K562 (cell line): Measurements from ENCODE around the gene FERMT1. TPM values are rescaled to one million over a fixed set of nuclear protein-coding genes. Genes with fewer than 3 reads are reported as not detected.
A peak's percentile ranks its signal among the peaks of the same experiment; 100 is the strongest.

Source experiments
- ATAC-seq: fragments of 200-7000 bp; cut with Tn5 transposase; 3 replicates; pipeline ENCODE4 v1.9.1; 2020; ENCODE audit warnings: moderate library complexity
- BruUV-seq: library from RNA; stranded (reverse); fragments of 400-500 nt; replicated peaks from 2 replicates; lab custom pipeline; 2021; lab: Mats Ljungman, UMichigan
- CTCF ChIA-PET: fragments of 300-600 bp; formaldehyde crosslinking; extraction: SDS; loops from one replicate; lab custom pipeline; 2021; ENCODE audit warnings: low intra/inter-chr PET ratio; lab: Yijun Ruan, JAX
- POLR2A ChIA-PET: fragments of 300-600, 350-650 bp; sonication (Branson Sonifier 250); formaldehyde crosslinking; extraction: SDS; loops from one replicate; lab custom pipeline; 2021; ENCODE audit warnings: antibody characterized with exemption, inconsistent platforms; lab: Yijun Ruan, JAX
- DNase-seq, 4 experiments: peaks; one replicate each; pipeline versions ENCODE4 v3.0.0 to v3.0.0-alpha.2; 2011 to 2018; ENCODE audit warnings: low spot score in 3 of 4, mixed read lengths in 3 of 4; ENCODE audit errors: extremely low read depth in 1 of 4
- FAIRE-seq: peaks from 2 replicates; lab custom pipeline; 2011; peaks lifted over from hg19 to GRCh38; lab: Jason Lieb, UNC
- H2AFZ ChIP-seq: 2 replicates; pipeline ENCODE4 v1.6.0; 2011; ENCODE audit warnings: low read depth, low read length, control low read depth, inconsistent platforms
- H3K27ac ChIP-seq: fragments of 200-600 bp; 3 replicates; pipeline ENCODE4 v1.8.0; 2011; ENCODE audit warnings: low read depth, mild to moderate bottlenecking, control low read depth, inconsistent platforms, low read length, moderate library complexity, mixed read lengths; ENCODE audit errors: extremely low read depth
- H3K27me3 ChIP-seq, 2 experiments: fragments of 300-600 bp in 1 of 2; 2 replicates in 1 of 2; 3 replicates in 1 of 2; pipeline versions ENCODE4 v1.6.0 to v1.8.0; 2011; ENCODE audit warnings: inconsistent platforms in 2 of 2, low read length in 2 of 2, mild to moderate bottlenecking in 1 of 2, mixed read lengths in 1 of 2, moderate library complexity in 1 of 2; ENCODE audit not compliant: control insufficient read depth in 2 of 2, insufficient read depth in 2 of 2
- H3K36me3 ChIP-seq: fragments of 300-600 bp; 3 replicates; pipeline ENCODE4 v1.8.0; 2011; ENCODE audit warnings: mild to moderate bottlenecking, low read length, inconsistent platforms; ENCODE audit not compliant: control insufficient read depth, insufficient read depth
- H3K4me1 ChIP-seq, 2 experiments: fragments of 200-600 bp in 1 of 2; replicated peaks in 1 of 2; 2 replicates in 1 of 2; 3 replicates in 1 of 2; pipeline versions ENCODE4 v1.5.1 to v1.8.0; 2011; ENCODE audit warnings: inconsistent platforms in 2 of 2, low read length in 2 of 2, mild to moderate bottlenecking in 1 of 2, mixed read lengths in 1 of 2, moderate library complexity in 1 of 2; ENCODE audit not compliant: control insufficient read depth in 2 of 2, insufficient read depth in 2 of 2
- H3K4me2 ChIP-seq: 2 replicates; pipeline ENCODE4 v1.6.1; 2011; ENCODE audit warnings: low read length, control low read depth, inconsistent platforms, mixed read lengths; ENCODE audit not compliant: insufficient read depth
- H3K4me3 ChIP-seq: fragments of 200-600 bp; sonication (generic), shearing (Covaris generic); 2 replicates; pipeline ENCODE4 v1.5.1; 2016; ENCODE audit warnings: control low read depth, inconsistent platforms
- H3K79me2 ChIP-seq: fragments of 200-600 bp; 3 replicates; pipeline ENCODE4 v1.8.0; 2011; ENCODE audit warnings: low read length, inconsistent platforms; ENCODE audit not compliant: control insufficient read depth, insufficient read depth
- H3K9ac ChIP-seq, 2 experiments: 2 replicates each; pipeline versions ENCODE4 v1.6.0 to v1.6.1; 2011; ENCODE audit warnings: low read depth in 2 of 2, low read length in 2 of 2, control low read depth in 1 of 2, inconsistent platforms in 1 of 2, mild to moderate bottlenecking in 1 of 2, mixed read lengths in 1 of 2; ENCODE audit not compliant: insufficient read depth in 1 of 2
- H3K9me1 ChIP-seq: one replicate; pipeline ENCODE4 v1.6.0; 2011; ENCODE audit warnings: inconsistent platforms, mild to moderate bottlenecking, low read length, moderate library complexity; ENCODE audit not compliant: control insufficient read depth, insufficient read depth
- H3K9me3 ChIP-seq: replicated peaks from 2 replicates; pipeline ENCODE4 v1.5.1; 2011; ENCODE audit warnings: low read depth, low read length, inconsistent platforms; ENCODE audit not compliant: control insufficient read depth, insufficient read depth
- H4K20me1 ChIP-seq: replicated peaks from 2 replicates; pipeline ENCODE4 v1.6.1; 2011; ENCODE audit warnings: low read length, inconsistent platforms, mixed read lengths; ENCODE audit not compliant: control insufficient read depth, insufficient read depth
- AFF4 ChIP-seq: sonication (generic); formaldehyde crosslinking; IDR thresholded peaks from 2 replicates; pipeline ENCODE4 v1.8.0; 2023; ENCODE audit warnings: mild to moderate bottlenecking, missing genetic modification reagents
- NR4A1 ChIP-seq, 2 experiments: fragments of 250-450 bp in 1 of 2; fragments of 450-650 bp in 1 of 2; sonication (Bioruptor Pico) in 1 of 2; IDR thresholded peaks; 2 replicates each; pipeline versions ENCODE4 v1.4.0 to v1.6.1; 2016 to 2020; ENCODE audit warnings: mild to moderate bottlenecking in 2 of 2, missing compliant biosample characterization in 1 of 2, missing genetic modification characterization in 1 of 2, moderate library complexity in 1 of 2
- PKNOX1 ChIP-seq: fragments of 450-650 bp; IDR thresholded peaks from 2 replicates; pipeline ENCODE4 v1.6.1; 2016
- RAD21 ChIP-seq, 2 experiments: fragments of 250-450 bp in 1 of 2; fragments of 450-650 bp in 1 of 2; sonication (Bioruptor Pico) in 1 of 2; formaldehyde crosslinking in 1 of 2; IDR thresholded peaks in 1 of 2; conservative IDR thresholded peaks in 1 of 2; 2 replicates each; pipeline versions ENCODE4 v1.4.0 to v1.8.0; 2020 to 2022; ENCODE audit warnings: mild to moderate bottlenecking in 2 of 2, moderate library complexity in 1 of 2
- ZBTB17 ChIP-seq: fragments of 450-650 bp; formaldehyde crosslinking; IDR thresholded peaks from 2 replicates; pipeline ENCODE4 v1.4.0; 2020; ENCODE audit warnings: mild to moderate bottlenecking
- in situ Hi-C: fragments of 300-500 bp; cut with MboI; formaldehyde crosslinking; loops from 4 replicates; pipeline ENCODE4 v1.15.0; 2018; ENCODE audit warnings: inconsistent platforms, mixed read lengths
- intact Hi-C: fragments of 100-400 bp; cut with micrococcal nuclease; formaldehyde crosslinking; loops from 2 replicates; pipeline ENCODE4 v1.14.2; 2022
- polyA plus RNA-seq, 8 experiments: library from polyadenylated mRNA; depleted of rRNA in 4 of 8; stranded (reverse) in 5 of 8; unstranded in 3 of 8; fragments of >200 nt; fragmentation: Nextera tagmentation in 2 of 8; fragmentation: Illumina TruSeq in 1 of 8; extraction: Ambion mirVana in 2 of 8; extraction: Trizol in 1 of 8; gene quantifications; 2 replicates each; pipeline versions ENCODE4 v1.2.1 to v1.2.3, GENCODE V29; 2011 to 2014; ENCODE audit warnings: inconsistent platforms in 1 of 8, missing spikeins in 1 of 8
- total RNA-seq, 7 experiments: library from RNA; depleted of rRNA in 6 of 7; stranded (reverse); fragments of >200 nt in 6 of 7; fragmentation: Illumina TruSeq in 2 of 7; extraction: Trizol in 2 of 7; gene quantifications; 2 replicates each; pipeline versions ENCODE4 v1.2.1 to v1.2.3, GENCODE V29; 2011 to 2021; ENCODE audit warnings: low replicate concordance in 1 of 7

The FERMT1 gene
- total and polyA plus RNA-seq, 9 of the 15 experiments (the other 6 are each of a cell fraction or from before 2014, with no cell fraction given), result 0.07 TPM; not detected in 8

DNA sequence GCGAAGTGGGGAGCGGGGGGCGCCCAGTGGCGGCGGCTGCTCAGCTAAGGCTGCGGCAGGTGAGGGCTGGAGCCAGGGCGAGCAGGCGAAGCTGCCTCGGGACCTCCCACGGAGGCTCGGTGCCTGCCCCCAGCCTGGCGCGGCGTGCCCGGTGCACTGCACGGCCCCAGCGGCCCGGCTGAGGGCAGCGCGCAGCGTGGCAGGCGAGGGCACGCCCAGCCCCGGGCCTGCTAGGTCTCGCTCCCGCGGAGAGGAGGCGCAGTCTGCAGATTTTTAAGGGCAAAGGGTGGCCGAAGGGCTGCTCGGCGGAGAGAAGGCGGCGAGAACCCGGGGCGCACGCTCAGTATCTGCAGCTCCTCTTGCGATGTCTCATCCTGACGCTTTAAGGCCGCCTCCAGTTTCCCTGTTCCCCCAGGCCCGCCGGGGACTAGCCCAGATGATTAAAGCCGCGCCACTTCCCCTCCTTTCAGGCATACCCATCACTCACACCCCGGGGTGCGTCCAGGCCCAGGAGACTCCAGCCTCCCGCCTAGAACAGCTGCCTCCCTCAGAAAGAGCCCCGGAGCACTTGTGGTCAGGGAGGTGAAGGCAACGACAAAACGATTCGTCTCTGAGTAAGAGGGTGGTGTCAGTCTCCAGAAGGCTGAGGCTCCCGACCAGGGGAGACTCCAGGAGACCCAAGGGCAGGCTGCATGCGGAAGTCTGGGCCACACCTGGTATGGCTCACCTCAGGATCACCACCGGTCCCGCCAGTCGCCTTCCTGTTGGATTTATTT lies at the start of gene FERMT1 (continued):
- TF ChIP-seq PKNOX1 (no peak), AFF4 (CRISPR knock-in tag) (no peak), ZBTB17 (no peak)

DNA sequence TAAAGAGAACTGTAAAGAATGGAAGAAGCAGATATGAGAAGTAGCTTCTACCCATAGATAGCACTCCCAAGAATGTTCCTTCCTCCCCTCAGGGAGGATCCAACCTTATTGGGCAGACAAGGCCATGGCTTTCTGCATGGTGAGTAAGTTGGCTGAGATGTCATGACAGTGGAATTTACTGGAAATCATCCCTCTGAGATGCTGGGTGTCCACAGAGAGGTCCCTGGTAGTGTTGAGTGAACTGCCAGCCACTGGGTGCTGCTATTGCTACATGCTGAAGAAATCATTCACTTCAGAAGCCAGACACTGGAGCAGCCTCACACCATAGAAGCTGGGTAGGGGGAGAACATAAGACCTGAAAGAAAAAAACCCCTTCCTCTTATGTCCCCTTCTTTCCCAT lies 46.4 kb upstream of the FERMT1 start:
- DNase-seq (no peak), FAIRE-seq (no peak), ATAC-seq (no peak)
- TF ChIP-seq RAD21 (CRISPR knock-in tag; conservative IDR thresholded peaks at IDR 0.05 in 1 of 2, IDR thresholded peaks at IDR 0.05 in 1 of 2) (peak in 1 of 2 experiments; percentile 17; a peak in 1 of 4 replicates), NR4A1 (CRISPR knock-in tag; IDR thresholded peaks at IDR 0.05) (no peak), NR4A1 (tag; IDR thresholded peaks at IDR 0.05) (no peak)
- CTCF ChIA-PET, result no interaction called here
- intact Hi-C loops, result no loop called here
- Histone ChIP-seq H3K9ac (no peak overlapping the region), H2AFZ (no peak overlapping the region), H4K20me1 (no peaks in the 10 kb centered on the region), H3K4me3 (no peak overlapping the region), H3K79me2 (no peaks in the 10 kb centered on the region), H3K4me2 (no peak overlapping the region), H3K27ac (no peak overlapping the region), H3K4me1 (no peaks in the 10 kb centered on the region), H3K9me3 (no peaks in the 10 kb centered on the region; the same call in 1 of the 2 replicates), H3K36me3 (no peaks in the 10 kb centered on the region), H3K9me1 (no peaks in the 10 kb centered on the region), H3K27me3 (no peaks in the 10 kb centered on the region)
- POLR2A ChIA-PET, result no interaction called here
- BruUV-seq, result no TSS peak
- in situ Hi-C loops, result no loop called here
